DOHH2 (cell line): ENCODE measurements around the gene DMAP1.

Source experiments
- EZH2phosphoT487 ChIP-seq: fragments of 200-600 bp; sonication (generic); IDR thresholded peaks from 2 replicates; pipeline ENCODE4 v1.6.1; 2017; ENCODE audit warnings: borderline replicate concordance, mild to moderate bottlenecking, antibody characterized with exemption, low read length, moderate library complexity, mixed read lengths
- TF ChIP-seq, protein P1 (sequence below): fragments of 200-600 bp; sonication (generic); IDR thresholded peaks from one replicate; pipeline ENCODE4 v1.5.1; 2014; ENCODE audit warnings: antibody characterized with exemption, mild to moderate bottlenecking, low read depth, low read length; ENCODE audit not compliant: poor library complexity, severe bottlenecking

- TF ChIP-seq, protein P1, sequence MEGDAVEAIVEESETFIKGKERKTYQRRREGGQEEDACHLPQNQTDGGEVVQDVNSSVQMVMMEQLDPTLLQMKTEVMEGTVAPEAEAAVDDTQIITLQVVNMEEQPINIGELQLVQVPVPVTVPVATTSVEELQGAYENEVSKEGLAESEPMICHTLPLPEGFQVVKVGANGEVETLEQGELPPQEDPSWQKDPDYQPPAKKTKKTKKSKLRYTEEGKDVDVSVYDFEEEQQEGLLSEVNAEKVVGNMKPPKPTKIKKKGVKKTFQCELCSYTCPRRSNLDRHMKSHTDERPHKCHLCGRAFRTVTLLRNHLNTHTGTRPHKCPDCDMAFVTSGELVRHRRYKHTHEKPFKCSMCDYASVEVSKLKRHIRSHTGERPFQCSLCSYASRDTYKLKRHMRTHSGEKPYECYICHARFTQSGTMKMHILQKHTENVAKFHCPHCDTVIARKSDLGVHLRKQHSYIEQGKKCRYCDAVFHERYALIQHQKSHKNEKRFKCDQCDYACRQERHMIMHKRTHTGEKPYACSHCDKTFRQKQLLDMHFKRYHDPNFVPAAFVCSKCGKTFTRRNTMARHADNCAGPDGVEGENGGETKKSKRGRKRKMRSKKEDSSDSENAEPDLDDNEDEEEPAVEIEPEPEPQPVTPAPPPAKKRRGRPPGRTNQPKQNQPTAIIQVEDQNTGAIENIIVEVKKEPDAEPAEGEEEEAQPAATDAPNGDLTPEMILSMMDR: no peak
- no peak for TF ChIP-seq EZH2phosphoT487
Observed at GRCh38 chr1:44233593-44233992, 20.3 kb downstream of the DMAP1 start.
